KMS-11 (cell line): ENCODE data around the gene CTPS1.

Source experiments
- H2AFZ ChIP-seq: fragments of 200-600 bp; sonication (generic); 2 replicates; pipeline ENCODE4 v1.6.1; 2016; ENCODE audit warnings: antibody characterized with exemption, mixed run types, low read depth
- H3K27ac ChIP-seq: fragments of 200-600 bp; sonication (generic); 2 replicates; pipeline ENCODE4 v1.6.1; 2016; ENCODE audit warnings: mild to moderate bottlenecking, mixed run types
- H3K27me3 ChIP-seq: fragments of 200-600 bp; sonication (generic); 2 replicates; pipeline ENCODE4 v1.6.1; 2017; ENCODE audit warnings: mild to moderate bottlenecking, low read depth, mixed run types, moderate library complexity; ENCODE audit not compliant: insufficient read depth
- H3K36me3 ChIP-seq: fragments of 200-600 bp; sonication (generic); 2 replicates; pipeline ENCODE4 v1.6.1; 2017; ENCODE audit warnings: mild to moderate bottlenecking, mixed run types; ENCODE audit not compliant: insufficient read depth
- H3K4me1 ChIP-seq: fragments of 200-600 bp; sonication (generic); 2 replicates; pipeline ENCODE4 v1.6.1; 2016; ENCODE audit warnings: mild to moderate bottlenecking, low read depth, mixed run types; ENCODE audit not compliant: poor library complexity, severe bottlenecking
- H3K4me2 ChIP-seq: fragments of 200-600 bp; sonication (generic); 2 replicates; pipeline ENCODE4 v1.7.0; 2016; ENCODE audit warnings: mild to moderate bottlenecking, mixed run types
- H3K4me3 ChIP-seq: fragments of 200-600 bp; sonication (generic); IDR thresholded peaks from 2 replicates; pipeline ENCODE4 v1.6.1; 2017; ENCODE audit warnings: low read depth, low read length, mixed read lengths; ENCODE audit not compliant: insufficient read depth
- H3K79me2 ChIP-seq: fragments of 200-600 bp; sonication (generic); 2 replicates; pipeline ENCODE4 v1.6.1; 2016; ENCODE audit warnings: low read depth, mixed run types; ENCODE audit not compliant: insufficient read depth
- H3K9ac ChIP-seq: fragments of 200-600 bp; sonication (generic); 2 replicates; pipeline ENCODE4 v1.6.1; 2016; ENCODE audit warnings: mild to moderate bottlenecking, mixed run types
- H4K20me1 ChIP-seq: fragments of 200-600 bp; sonication (generic); 2 replicates; pipeline ENCODE4 v1.6.1; 2016; ENCODE audit warnings: mild to moderate bottlenecking, mixed run types; ENCODE audit not compliant: insufficient read depth
- CTCF ChIP-seq: fragments of 200-600 bp; sonication (generic); conservative IDR thresholded peaks from 2 replicates; pipeline ENCODE4 v1.6.1; 2017; ENCODE audit warnings: low read depth, mild to moderate bottlenecking, antibody characterized with exemption, low read length, moderate library complexity, mixed read lengths

The CTPS1 gene

GRCh38 chr1:40956407-40956806 lies 23.1 kb upstream of the CTPS1 start:
- Histone ChIP-seq H3K27ac (no peak overlapping the region), H2AFZ (no peak overlapping the region), H3K79me2 (no peaks in the 10 kb centered on the region), H3K9ac (no peak overlapping the region), H3K4me2 (no peak overlapping the region), H3K4me3 (no peak overlapping the region), H4K20me1 (no peaks in the 10 kb centered on the region), H3K36me3 (no peaks in the 10 kb centered on the region), H3K4me1 (no peaks in the 10 kb centered on the region), H3K27me3 (no peaks in the 10 kb centered on the region)
- TF ChIP-seq CTCF = no peak

- Histone ChIP-seq H3K9ac (no peak overlapping the region), H3K79me2 (no peaks in the 10 kb centered on the region), H3K4me3 (no peak overlapping the region), H3K27ac (no peak overlapping the region), H2AFZ (no peak overlapping the region), H3K4me2 (no peak overlapping the region), H3K4me1 (no peaks in the 10 kb centered on the region), H3K36me3 (no peaks in the 10 kb centered on the region), H4K20me1 (no peaks in the 10 kb centered on the region), H3K27me3 (no peaks in the 10 kb centered on the region)
- TF ChIP-seq CTCF = no peak
Observed at GRCh38 chr1:40958210-40958609, 21.3 kb upstream of the CTPS1 start.

GRCh38 chr1:40965531-40965930 lies 14.0 kb upstream of the CTPS1 start:
- no peak overlapping the region for H2AFZ ChIP-seq
- TF ChIP-seq CTCF = no peak

GRCh38 chr1:40966417-40966816 lies 13.1 kb upstream of the CTPS1 start:
- Histone ChIP-seq H3K4me1 (no peaks in the 10 kb centered on the region), H3K27me3 (no peaks in the 10 kb centered on the region), H3K4me3 (no peak overlapping the region), H3K9ac (no peak overlapping the region), H3K36me3 (no peaks in the 10 kb centered on the region), H3K27ac (no peak overlapping the region), H3K79me2 (no peaks in the 10 kb centered on the region), H2AFZ (no peak overlapping the region), H4K20me1 (no peaks in the 10 kb centered on the region), H3K4me2 (no peak overlapping the region)
- no peak for TF ChIP-seq CTCF

More at GRCh38 chr1:40965531-40965930, 14.0 kb upstream of the CTPS1 start:
- H3K4me3 ChIP-seq = no peak overlapping the region
- H4K20me1 ChIP-seq = no peaks in the 10 kb centered on the region
- no peak overlapping the region for H3K27ac ChIP-seq
- H3K4me1 ChIP-seq = no peaks in the 10 kb centered on the region
- H3K9ac ChIP-seq = no peak overlapping the region
- no peaks in the 10 kb centered on the region for H3K27me3 ChIP-seq
- H3K79me2 ChIP-seq = no peaks in the 10 kb centered on the region
- no peaks in the 10 kb centered on the region for H3K36me3 ChIP-seq
- H3K4me2 ChIP-seq = no peak overlapping the region
